ENCODE data around the gene NUDT3. TPM values are rescaled to one million over a fixed set of nuclear protein-coding genes. Genes with fewer than 3 reads are reported as not detected.

The NUDT3 gene
- total RNA-seq, 1 experiment from 2014 or later = 25.2 TPM

GRCh38 chr6:34235307-34236130 is 156.9 kb downstream of the NUDT3 start:
- no peaks in the 10 kb centered on the region for H3K27me3 ChIP-seq (ENCODE audit: insufficient read depth, low read length)
- peaks cover 6% of the 10 kb centered on the region; the same call in 1 of the 2 replicates for H4K20me1 ChIP-seq (ENCODE audit: insufficient read depth)
- TF ChIP-seq CTCF (IDR thresholded peaks at IDR 0.05 in 2 of 3, conservative IDR thresholded peaks at IDR 0.05 in 1 of 3; ENCODE audit: borderline replicate concordance in 1 of 3, insufficient read depth in 1 of 3, low read depth in 2 of 3, low read length in 2 of 3) (peak in 1 of 3 experiments; percentile 2; a peak in 1 of 6 replicates), POLR2AphosphoS5 (IDR thresholded peaks at IDR 0.05; ENCODE audit: low read depth, low read length) (peak; percentile 86), EZH2 (IDR thresholded peaks at IDR 0.05) (no peak), TCF7L2 (IDR thresholded peaks at IDR 0.05; ENCODE audit: borderline replicate concordance, extremely low read depth, insufficient read depth, insufficient read length) (peak; percentile 73), ZFX (IDR thresholded peaks at IDR 0.05) (peak; percentile 58), ZNF274 (IDR thresholded peaks at IDR 0.05; ENCODE audit: low read depth, low read length) (no peak), JUND (IDR thresholded peaks at IDR 0.05) (no peak), SRF (IDR thresholded peaks at IDR 0.05; ENCODE audit: low read depth) (no peak), YY1 (IDR thresholded peaks at IDR 0.05; ENCODE audit: extremely low read depth, insufficient replicate concordance, low read depth, low read length) (peak; percentile 67), FOSL1 (IDR thresholded peaks at IDR 0.05; ENCODE audit: low read depth) (no peak), POLR2A (IDR thresholded peaks at IDR 0.05; ENCODE audit: borderline replicate concordance, extremely low read depth, insufficient read depth, insufficient read length) (no peak)
- TF ChIP-seq, protein P1, sequence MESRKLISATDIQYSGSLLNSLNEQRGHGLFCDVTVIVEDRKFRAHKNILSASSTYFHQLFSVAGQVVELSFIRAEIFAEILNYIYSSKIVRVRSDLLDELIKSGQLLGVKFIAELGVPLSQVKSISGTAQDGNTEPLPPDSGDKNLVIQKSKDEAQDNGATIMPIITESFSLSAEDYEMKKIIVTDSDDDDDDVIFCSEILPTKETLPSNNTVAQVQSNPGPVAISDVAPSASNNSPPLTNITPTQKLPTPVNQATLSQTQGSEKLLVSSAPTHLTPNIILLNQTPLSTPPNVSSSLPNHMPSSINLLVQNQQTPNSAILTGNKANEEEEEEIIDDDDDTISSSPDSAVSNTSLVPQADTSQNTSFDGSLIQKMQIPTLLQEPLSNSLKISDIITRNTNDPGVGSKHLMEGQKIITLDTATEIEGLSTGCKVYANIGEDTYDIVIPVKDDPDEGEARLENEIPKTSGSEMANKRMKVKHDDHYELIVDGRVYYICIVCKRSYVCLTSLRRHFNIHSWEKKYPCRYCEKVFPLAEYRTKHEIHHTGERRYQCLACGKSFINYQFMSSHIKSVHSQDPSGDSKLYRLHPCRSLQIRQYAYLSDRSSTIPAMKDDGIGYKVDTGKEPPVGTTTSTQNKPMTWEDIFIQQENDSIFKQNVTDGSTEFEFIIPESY (IDR thresholded peaks at IDR 0.05; ENCODE audit: extremely low read depth, insufficient replicate concordance, low read length) = peak; percentile 39
- peaks cover 36% of the 10 kb centered on the region for H3K79me2 ChIP-seq (ENCODE audit: insufficient read depth, low read length)
- peak overlapping the region; percentile 66 to 69 for H3K4me3 ChIP-seq (replicated peaks in 1 of 2; ENCODE audit: low read depth in 1 of 2, low read length in 2 of 2)
- H3K27ac ChIP-seq (ENCODE audit: low read depth, low read length) = peak overlapping the region; percentile 95
- no peaks in the 10 kb centered on the region for H3K9me2 ChIP-seq (ENCODE audit: insufficient read depth)
- H2AFZ ChIP-seq (ENCODE audit: low read depth, low read length, poor library complexity, severe bottlenecking) = no peak overlapping the region
- ChIA-PET RAD21 (ENCODE audit: low non-redundant PET in 1 of 2, low total read pairs in 2 of 2, uncharacterized antibody in 2 of 2, unreplicated experiment in 2 of 2) (no interaction called here), CTCF (interaction anchor here (1.3 to 1.7 kb wide), 2 partner anchors 40 to 72 kb away, joined by 3 to 5 read pairs; no protein-coding TSS in a partner anchor), POLR2A (interaction anchor here (1.0 to 1.9 kb wide), 9 partner anchors 9 to 180 kb away, joined by 3 to 46 read pairs (median 14); partner anchors contain the start of gene SMIM29)
- peak overlapping the region; percentile 90 for H3K4me2 ChIP-seq (ENCODE audit: low read length)
- peak; percentile 53 for ATAC-seq
- intact Hi-C loops (cut with micrococcal nuclease) = loop anchor here (1.0 kb wide), 1 partner anchor 7 kb away; no protein-coding TSS in a partner anchor
- peaks cover 31 to 81% of the 10 kb centered on the region in 2 experiments for H3K4me1 ChIP-seq (ENCODE audit: control insufficient read depth in 1 of 2, insufficient read depth in 2 of 2, low read length in 2 of 2)
- H3K36me3 ChIP-seq (ENCODE audit: control insufficient read depth in 1 of 2, insufficient read depth in 2 of 2, low read length in 2 of 2) = peaks cover 0 to 28% of the 10 kb centered on the region in 2 experiments; a peak in 2 of 4 replicates
- BruUV-seq (replicated peaks) = no TSS peak
- DNase-seq (ENCODE audit: low read depth, low spot score) = no peak
- no peaks in the 10 kb centered on the region for H3K9me3 ChIP-seq (ENCODE audit: control insufficient read depth in 1 of 2, insufficient read depth in 1 of 2, low read depth in 1 of 2, low read length in 2 of 2)
- peak overlapping the region; percentile 87 for H3K9ac ChIP-seq (ENCODE audit: low read length)

Data from HCT116 (cell line).